ENCODE data around the gene KRTAP3-3. TPM values are rescaled to one million over a fixed set of nuclear protein-coding genes. Genes with fewer than 3 reads are reported as not detected.
"Not testable (repeated sequence)": the region's sequence is repeated elsewhere in the genome, so short reads cannot be mapped to it uniquely, and the experiment has no call there.

KRTAP3-3 gene
- total RNA-seq, 2 donors from 2014 or later = not detected

- H3K36me3 Mint-ChIP-seq = no peaks in the 10 kb centered on the region
- no peak for DNase-seq (ENCODE audit: low spot score in 2 of 2)
- H3K9me3 Mint-ChIP-seq = no peaks in the 10 kb centered on the region
- H3K27ac Mint-ChIP-seq = no peak overlapping the region
- no peak for ATAC-seq
Observed at GRCh38 chr17:41012326-41013120, 18.6 kb upstream of the KRTAP3-3 start.

GRCh38 chr17:41010441-41010840 lies 16.5 kb upstream of the KRTAP3-3 start:
- Mint-ChIP-seq H3K36me3 (no peaks in the 10 kb centered on the region), H3K9me3 (no peaks in the 10 kb centered on the region), H3K27ac (no peak overlapping the region)
- DNase-seq (ENCODE audit: low spot score in 2 of 2) (no peak), ATAC-seq (no peak)

- H3K9me3 Mint-ChIP-seq = no peaks in the 10 kb centered on the region
- no peak overlapping the region for H3K27ac Mint-ChIP-seq
- no peaks in the 10 kb centered on the region for H3K36me3 Mint-ChIP-seq
- ATAC-seq (no peak), DNase-seq (ENCODE audit: low spot score in 2 of 2) (no peak)
Observed at GRCh38 chr17:41009936-41010335, 16.0 kb upstream of the KRTAP3-3 start.

- Mint-ChIP-seq H3K9me3 (no peaks in the 10 kb centered on the region), H3K27ac (no peak overlapping the region), H3K36me3 (no peaks in the 10 kb centered on the region)
- ATAC-seq = no peak
- no peak for DNase-seq (ENCODE audit: low spot score in 2 of 2)
Observed at GRCh38 chr17:41009301-41009760, 15.4 kb upstream of the KRTAP3-3 start.

GRCh38 chr17:41008811-41009210 lies 14.8 kb upstream of the KRTAP3-3 start, which contains the start of gene KRTAP3-1:
KRTAP3-1 (minus strand) TSS chr17:41009128; CDS start chr17:41009074, 54 bp downstream.
- ATAC-seq (no peak), DNase-seq (ENCODE audit: low spot score in 2 of 2) (no peak)
- Mint-ChIP-seq H3K27ac (no peak within 1 kb of the TSS), H3K9me3 (no peaks in the 10 kb centered on the region), H3K36me3 (no peaks in the 10 kb centered on the region)

GRCh38 chr17:41004397-41004796 lies 10.4 kb upstream of the KRTAP3-3 start:
- Mint-ChIP-seq H3K9me3 (no peaks in the 10 kb centered on the region), H3K27ac (no peak overlapping the region), H3K36me3 (no peaks in the 10 kb centered on the region)
- no peak for ATAC-seq
- DNase-seq (ENCODE audit: low spot score in 2 of 2) = no peak

GRCh38 chr17:41003926-41004325 lies 10.0 kb upstream of the KRTAP3-3 start:
- Mint-ChIP-seq H3K36me3 (no peaks in the 10 kb centered on the region), H3K27ac (no peak overlapping the region), H3K9me3 (no peaks in the 10 kb centered on the region)
- DNase-seq (ENCODE audit: low spot score in 2 of 2) (no peak), ATAC-seq (no peak)

GRCh38 chr17:41002814-41003213 lies 8.8 kb upstream of the KRTAP3-3 start:
- no peaks in the 10 kb centered on the region for H3K36me3 Mint-ChIP-seq
- DNase-seq (ENCODE audit: low spot score in 2 of 2) = no peak
- no peak overlapping the region for H3K27ac Mint-ChIP-seq
- H3K9me3 Mint-ChIP-seq = no peaks in the 10 kb centered on the region
- ATAC-seq = no peak

- Mint-ChIP-seq H3K9me3 (no peaks in the 10 kb centered on the region), H3K36me3 (no peaks in the 10 kb centered on the region), H3K27ac (no peak overlapping the region)
- ATAC-seq (no peak), DNase-seq (ENCODE audit: low spot score in 2 of 2) (no peak)
Observed at GRCh38 chr17:41001795-41002194, 7.8 kb upstream of the KRTAP3-3 start.

DNA sequence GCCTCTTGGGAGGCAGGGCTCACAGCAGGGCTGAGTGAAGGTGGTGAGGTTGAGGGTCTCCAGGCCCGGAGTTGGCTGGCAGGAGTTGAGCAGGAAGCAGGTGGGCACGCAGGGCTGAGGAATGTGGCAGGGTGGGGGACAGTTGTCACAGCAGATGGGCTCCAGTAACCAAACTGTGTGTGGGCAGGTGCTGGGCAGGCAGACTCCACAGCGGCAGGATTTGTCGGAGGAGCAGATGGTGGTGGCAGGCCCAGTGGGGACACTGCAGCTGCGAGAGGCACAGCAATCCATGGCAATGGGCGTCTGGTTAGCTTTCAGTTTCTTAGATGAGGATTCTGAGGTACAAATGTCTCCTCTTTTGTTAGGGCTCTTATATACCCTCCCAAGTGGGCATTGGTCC lies 5.6 kb upstream of the KRTAP3-3 start, which contains the start of gene KRTAP3-2:
TSS of gene KRTAP3-2 (minus strand) at position 344 of the 400 bp plus-strand sequence. CDS start at position 291, 53 bp downstream.
- H3K27ac Mint-ChIP-seq; H3K36me3 Mint-ChIP-seq; DNase-seq (ENCODE audit: low spot score in 2 of 2); H3K9me3 Mint-ChIP-seq; ATAC-seq: not testable (repeated sequence)

GRCh38 chr17:40997361-40997760 lies 3.4 kb upstream of the KRTAP3-3 start:
- H3K9me3 Mint-ChIP-seq = no peaks in the 10 kb centered on the region
- DNase-seq (ENCODE audit: low spot score in 2 of 2) (no peak), ATAC-seq (no peak)
- no peak overlapping the region for H3K27ac Mint-ChIP-seq
- peaks cover 0 to 4% of the 10 kb centered on the region in 2 donors for H3K36me3 Mint-ChIP-seq

- Mint-ChIP-seq H3K9me3 (no peaks in the 10 kb centered on the region), H3K36me3 (peaks cover 0 to 5% of the 10 kb centered on the region in 2 donors), H3K27ac (no peak overlapping the region)
- peak in 1 of 2 donors; percentile 34 for ATAC-seq
- no peak for DNase-seq (ENCODE audit: low spot score in 2 of 2)
Observed at GRCh38 chr17:40996829-40997228, 2.9 kb upstream of the KRTAP3-3 start.

DNA sequence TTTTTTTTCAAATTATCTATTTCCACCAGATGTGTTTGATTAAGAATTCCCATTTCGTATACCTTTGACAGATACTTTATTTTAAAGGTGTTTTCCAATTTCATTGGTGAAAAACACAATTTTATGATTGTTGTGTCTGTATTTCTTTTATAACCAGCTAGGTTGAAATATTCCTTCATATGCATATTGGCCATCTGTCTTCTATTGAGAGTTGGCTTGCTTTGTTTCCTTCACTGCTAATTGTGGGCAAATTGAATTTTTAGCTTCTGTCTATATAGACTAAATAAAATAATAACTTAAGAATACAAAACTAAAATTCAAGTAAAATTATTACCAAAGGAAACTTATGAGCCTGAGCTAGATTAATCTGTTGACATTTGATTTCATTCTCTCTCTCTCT lies 1.2 kb upstream of the KRTAP3-3 start:
- Mint-ChIP-seq H3K9me3 (no peaks in the 10 kb centered on the region), H3K27ac (no peak overlapping the region), H3K36me3 (peaks cover 0 to 5% of the 10 kb centered on the region in 2 donors)
- ATAC-seq (no peak), DNase-seq (ENCODE audit: low spot score in 2 of 2) (no peak)

DNA sequence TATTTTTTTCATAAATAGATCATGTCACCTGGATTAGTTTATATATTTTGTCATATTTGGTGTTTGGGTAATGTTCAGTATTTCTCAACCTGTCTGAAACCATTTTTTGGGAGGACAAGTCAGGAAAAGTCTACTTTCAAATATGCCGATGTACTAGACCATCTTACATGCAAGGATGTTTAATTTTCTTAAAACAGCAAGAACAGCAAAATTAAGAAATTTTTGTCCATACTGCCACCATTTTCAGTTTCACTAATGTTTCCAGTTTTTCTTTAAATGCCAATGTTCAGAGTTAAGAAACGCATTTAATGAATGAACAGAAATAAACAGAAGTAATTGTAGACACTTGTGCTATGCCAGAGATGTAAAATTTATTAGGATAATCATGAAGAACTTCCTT lies 880 bp downstream of the KRTAP3-3 start:
- Mint-ChIP-seq H3K9me3 (no peaks in the 10 kb centered on the region), H3K27ac (no peak overlapping the region), H3K36me3 (peaks cover 0 to 5% of the 10 kb centered on the region in 2 donors)
- ATAC-seq = no peak
- DNase-seq (ENCODE audit: low spot score in 2 of 2) = no peak

DNA sequence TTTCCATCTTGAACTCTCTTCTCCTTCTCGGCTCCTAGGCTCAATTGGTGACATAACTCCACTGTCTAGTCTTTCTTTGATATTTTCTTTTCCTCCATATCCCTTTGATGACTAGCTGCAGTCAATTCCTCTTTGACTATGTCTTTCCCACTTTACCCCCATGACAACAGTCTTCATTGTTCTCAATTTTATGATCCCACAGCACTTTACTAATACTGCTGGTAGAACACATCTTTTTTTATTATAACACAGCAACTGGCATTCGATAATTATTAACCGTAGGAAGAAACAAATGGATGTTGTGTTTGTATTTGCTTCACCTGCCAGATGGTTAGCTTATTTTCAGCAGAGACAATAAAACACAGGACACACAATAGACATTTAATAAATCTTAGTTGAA lies 1.3 kb downstream of the KRTAP3-3 start:
- DNase-seq (ENCODE audit: low spot score in 2 of 2) = no peak
- no peak overlapping the region for H3K27ac Mint-ChIP-seq
- ATAC-seq = no peak
- H3K36me3 Mint-ChIP-seq = peaks cover 0 to 5% of the 10 kb centered on the region in 2 donors
- no peaks in the 10 kb centered on the region for H3K9me3 Mint-ChIP-seq

DNA sequence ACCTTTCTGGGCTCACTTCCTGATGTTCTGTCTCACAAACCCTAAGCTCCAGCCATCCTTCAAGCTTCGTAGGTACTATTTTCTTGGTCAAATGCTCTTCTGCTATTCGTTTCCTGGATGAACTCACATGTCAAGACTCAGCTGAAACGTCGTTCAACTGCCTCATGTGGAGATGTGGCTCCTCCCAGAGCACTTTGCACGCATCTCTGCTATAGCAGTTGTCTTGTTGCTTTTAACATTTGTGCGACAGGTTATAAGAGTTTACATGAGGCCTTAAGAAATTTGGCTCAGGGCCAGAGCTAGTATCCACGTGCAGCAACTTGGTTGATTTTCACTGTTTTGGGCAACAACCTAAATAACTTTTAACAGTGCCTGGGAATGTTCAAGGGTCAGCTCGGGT lies 7.0 kb downstream of the KRTAP3-3 start:
- DNase-seq (ENCODE audit: low spot score in 2 of 2) (no peak), ATAC-seq (no peak)
- no peaks in the 10 kb centered on the region for H3K9me3 Mint-ChIP-seq
- no peaks in the 10 kb centered on the region for H3K36me3 Mint-ChIP-seq
- no peak overlapping the region for H3K27ac Mint-ChIP-seq

- no peak for DNase-seq (ENCODE audit: low spot score in 2 of 2)
Observed at GRCh38 chr17:40984226-40984625, 9.7 kb downstream of the KRTAP3-3 start, which contains the start of gene KRT40. KRT40 (minus strand) TSS chr17:40984326; CDS start chr17:40984273, 53 bp downstream.

GRCh38 chr17:40981115-40981514 lies 12.8 kb downstream of the KRTAP3-3 start:
- DNase-seq (ENCODE audit: low spot score in 2 of 2) (no peak), ATAC-seq (no peak)
- Mint-ChIP-seq H3K9me3 (no peaks in the 10 kb centered on the region), H3K36me3 (no peaks in the 10 kb centered on the region), H3K27ac (peak overlapping the region in 1 of 2 donors; percentile 22)

More at GRCh38 chr17:40984226-40984625, 9.7 kb downstream of the KRTAP3-3 start, which contains the start of gene KRT40:
- Mint-ChIP-seq H3K36me3 (no peaks in the 10 kb centered on the region), H3K9me3 (no peaks in the 10 kb centered on the region), H3K27ac (no peak within 1 kb of the TSS)
- ATAC-seq = no peak

Data from activated naive CD4-positive, alpha-beta T cell treated with anti-CD3 and anti-CD28 coated beads, Interleukin-2, amount 50 U/mL, for 72 hours (primary cell).